Choroid plexus epithelial cell (primary cell): Measurements from ENCODE around the gene SEC24D.

Experiments
- DNase-seq: peaks from one replicate; pipeline ENCODE4 v3.0.0-alpha.2; 2010; ENCODE audit warnings: low read depth
- H3K4me3 ChIP-seq: 2 replicates; pipeline ENCODE4 v1.5.1; 2011; ENCODE audit warnings: low read depth, mild to moderate bottlenecking, control low read depth, low read length, moderate library complexity
- CTCF ChIP-seq: conservative IDR thresholded peaks from 2 replicates; pipeline ENCODE4 v1.5.1; 2011; ENCODE audit warnings: low read depth, mild to moderate bottlenecking, control low read depth, inconsistent platforms, low read length, moderate library complexity

SEC24D gene

DNA sequence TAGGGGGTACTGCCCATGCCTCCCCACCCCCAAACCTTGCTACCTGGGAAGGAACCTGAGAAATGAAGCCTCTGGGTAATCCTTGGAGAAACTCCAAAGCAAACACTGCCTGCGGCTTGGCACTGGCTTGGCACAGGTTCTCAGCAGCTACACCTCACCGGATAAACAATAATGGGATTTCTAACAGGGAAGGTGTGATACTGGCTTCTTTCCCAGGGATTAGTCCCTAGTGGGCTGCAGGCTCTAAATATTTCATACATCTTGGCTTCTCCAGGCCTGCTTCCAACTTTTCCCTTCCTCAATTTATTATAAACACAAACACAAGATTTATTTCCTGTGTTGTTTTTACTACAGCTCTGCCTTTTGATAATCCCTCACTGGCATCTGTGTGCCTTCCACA is 12.5 kb downstream of the SEC24D start:
- no peak for TF ChIP-seq CTCF
- DNase-seq: no peak
- H3K4me3 ChIP-seq: no peak overlapping the region

DNA sequence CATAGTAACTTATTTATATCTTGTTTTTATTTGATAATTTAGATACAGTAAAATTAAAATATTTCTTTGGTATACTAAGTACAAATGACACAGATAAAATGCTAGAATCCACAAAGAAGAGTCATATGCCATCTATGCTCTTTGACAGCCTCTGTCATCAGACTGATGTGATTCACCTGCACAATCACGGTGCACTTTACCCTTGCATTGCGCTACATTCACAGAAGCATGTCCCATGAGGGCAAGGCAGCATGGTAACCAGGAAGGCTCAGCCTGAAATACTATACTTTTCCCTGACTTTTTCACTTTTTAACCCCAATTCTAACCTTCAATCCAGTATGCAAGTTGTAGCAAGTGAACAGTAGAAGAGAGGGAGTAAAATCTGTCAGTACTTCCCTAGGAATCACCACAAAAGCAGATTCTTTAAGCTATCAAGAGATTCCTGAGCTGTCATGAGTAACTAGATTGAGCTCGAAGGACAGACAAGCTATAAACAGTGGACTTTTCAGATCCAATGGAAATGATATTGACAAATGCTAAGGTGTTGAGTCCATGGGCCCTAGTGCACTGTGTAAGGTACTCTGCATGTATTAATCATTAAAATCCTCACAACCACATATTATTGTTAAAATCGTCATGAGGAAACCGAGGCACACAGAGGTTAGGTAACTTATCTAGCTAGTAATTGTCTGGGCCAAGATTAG is 14.2 kb downstream of the SEC24D start:
- no peak for TF ChIP-seq CTCF
- no peak overlapping the region for H3K4me3 ChIP-seq
- no peak for DNase-seq

GRCh38 chr4:118817178-118817930 is 18.6 kb downstream of the SEC24D start:
- no peak overlapping the region for H3K4me3 ChIP-seq
- TF ChIP-seq CTCF: no peak
- no peak for DNase-seq

DNA sequence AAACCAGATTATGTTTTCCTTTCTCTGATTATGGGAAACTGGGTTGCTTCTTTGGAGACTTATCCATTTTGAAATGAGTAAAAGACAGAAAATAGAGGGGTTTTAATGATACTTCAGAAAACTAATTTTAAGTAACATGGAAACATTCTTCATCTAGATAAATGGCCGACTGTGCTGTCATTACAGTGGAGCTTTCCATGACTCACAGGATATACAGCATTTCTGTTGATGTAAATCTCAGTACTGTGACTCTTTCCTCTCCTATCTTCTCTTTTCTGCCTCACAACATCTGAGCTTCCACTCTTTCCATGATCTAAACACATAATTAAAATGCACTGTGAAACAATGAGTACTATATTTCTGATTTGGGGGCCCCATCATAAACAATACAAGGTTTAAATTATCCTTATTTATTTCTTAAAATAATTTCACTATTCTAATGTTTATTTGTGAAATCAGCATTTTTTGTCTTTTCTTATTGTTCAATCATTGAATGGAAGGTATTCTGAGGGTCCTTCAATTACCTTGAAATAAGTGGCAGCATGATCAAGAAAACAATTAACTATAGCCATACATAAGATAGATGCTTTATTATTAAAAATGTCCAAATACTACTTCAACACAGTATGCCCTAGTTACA is 19.3 kb downstream of the SEC24D start:
- DNase-seq: peak; percentile 67
- TF ChIP-seq CTCF: no peak
- no peak overlapping the region for H3K4me3 ChIP-seq

- TF ChIP-seq CTCF: no peak
- no peak for DNase-seq
- no peak overlapping the region for H3K4me3 ChIP-seq
These were observed 21.0 kb downstream of the SEC24D start for GRCh38 chr4:118814891-118815290.

- no peak overlapping the region for H3K4me3 ChIP-seq
- DNase-seq: no peak
- no peak for TF ChIP-seq CTCF
These were observed 21.9 kb downstream of the SEC24D start for GRCh38 chr4:118814058-118814457.
